Osteoblast (primary cell): ENCODE measurements around the gene EEF1A2. TPM values are rescaled to one million over a fixed set of nuclear protein-coding genes. Genes with fewer than 3 reads are reported as not detected.
A peak's percentile ranks its signal among the peaks of the same experiment; 100 is the strongest.

Source experiments
- DNase-seq: peaks from one replicate; pipeline ENCODE4 v3.0.0; 2011; ENCODE audit warnings: low spot score, mixed read lengths; ENCODE audit not compliant: insufficient read length; ENCODE audit errors: missing footprints
- H2AFZ ChIP-seq: 2 replicates; pipeline ENCODE4 v1.6.0; 2011; ENCODE audit warnings: mild to moderate bottlenecking, low read length
- H3K27ac ChIP-seq: 2 replicates; pipeline ENCODE4 v1.5.1; 2011; ENCODE audit warnings: mild to moderate bottlenecking, low read depth, low read length, moderate library complexity
- H3K27me3 ChIP-seq: 2 replicates; pipeline ENCODE4 v1.6.0; 2012; ENCODE audit warnings: mild to moderate bottlenecking, control low read depth, inconsistent platforms, low read length, moderate library complexity; ENCODE audit not compliant: insufficient read depth
- H3K36me3 ChIP-seq: 2 replicates; pipeline ENCODE4 v1.5.1; 2011; ENCODE audit warnings: mild to moderate bottlenecking, low read length, control low read depth, moderate library complexity; ENCODE audit not compliant: insufficient read depth
- H3K4me1 ChIP-seq: 2 replicates; pipeline ENCODE4 v1.5.1; 2011; ENCODE audit warnings: mild to moderate bottlenecking, low read length, control low read depth, moderate library complexity; ENCODE audit not compliant: insufficient read depth
- H3K4me2 ChIP-seq: 2 replicates; pipeline ENCODE4 v1.6.0; 2011; ENCODE audit warnings: mild to moderate bottlenecking, low read length; ENCODE audit not compliant: insufficient read depth
- H3K4me3 ChIP-seq: fragments of 200-600 bp; sonication (generic); 3 replicates; pipeline ENCODE4 v1.5.1; 2012; ENCODE audit warnings: mild to moderate bottlenecking, low read length, inconsistent platforms; ENCODE audit not compliant: insufficient read depth
- H3K79me2 ChIP-seq: 2 replicates; pipeline ENCODE4 v1.6.0; 2012; ENCODE audit warnings: mild to moderate bottlenecking, low read length, control low read depth, inconsistent platforms; ENCODE audit not compliant: insufficient read depth
- H3K9me3 ChIP-seq: 2 replicates; pipeline ENCODE4 v1.5.1; 2011; ENCODE audit warnings: low read depth, low read length, control low read depth
- H4K20me1 ChIP-seq: 2 replicates; pipeline ENCODE4 v1.6.0; 2012; ENCODE audit warnings: mild to moderate bottlenecking, low read length, control low read depth; ENCODE audit not compliant: insufficient read depth
- total RNA-seq: library from RNA; depleted of rRNA; stranded (reverse); fragments of >200 nt; gene quantifications from 2 replicates; pipeline ENCODE4 v1.2.3, GENCODE V29; 2012
- TF ChIP-seq, protein P1 (sequence below): IDR thresholded peaks from 2 replicates; pipeline ENCODE4 v1.5.1; 2011; ENCODE audit warnings: mild to moderate bottlenecking, low read depth, low read length, moderate library complexity; ENCODE audit errors: extremely low read depth

Gene EEF1A2
- total RNA-seq, 1 donor = not detected

DNA sequence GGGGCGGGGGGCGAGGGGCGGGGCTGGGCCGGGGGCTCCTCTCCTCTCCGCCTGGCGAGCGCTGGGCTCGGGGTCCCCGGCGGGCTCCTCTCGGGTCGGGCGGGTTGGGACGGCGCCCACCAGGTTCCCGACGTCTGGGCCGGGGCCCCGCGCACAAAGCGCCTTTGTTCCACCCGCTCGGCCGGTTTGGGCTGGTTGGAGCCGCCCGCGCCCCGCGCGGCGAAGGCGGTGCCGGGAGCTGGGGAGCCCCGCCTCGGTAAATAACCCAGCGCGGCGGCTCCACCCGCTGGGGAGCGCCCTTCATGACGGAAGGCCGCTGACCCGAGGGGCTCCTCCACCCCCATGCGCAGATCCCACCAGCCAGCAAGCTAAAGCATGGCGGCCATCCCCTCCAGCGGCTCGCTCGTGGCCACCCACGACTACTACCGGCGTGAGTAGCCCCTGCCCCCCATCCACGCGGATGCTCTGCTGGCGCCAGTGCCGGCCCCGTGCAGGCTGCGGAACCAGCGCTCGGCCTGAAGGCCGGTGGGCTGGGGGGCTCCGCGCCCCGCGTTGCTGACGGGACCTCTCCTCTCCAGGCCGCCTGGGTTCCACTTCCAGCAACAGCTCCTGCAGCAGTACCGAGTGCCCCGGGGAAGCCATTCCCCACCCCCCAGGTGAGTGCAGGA, 22.2 kb upstream of the EEF1A2 start:
- Histone ChIP-seq H2AFZ (no peak overlapping the region), H4K20me1 (peaks cover 33% of the 10 kb centered on the region), H3K27me3 (peaks cover 4% of the 10 kb centered on the region), H3K4me3 (peak overlapping the region; percentile 90), H3K36me3 (peaks cover 19% of the 10 kb centered on the region), H3K27ac (peak overlapping the region; percentile 71), H3K79me2 (peaks cover 14% of the 10 kb centered on the region), H3K4me2 (peak overlapping the region; percentile 95), H3K9me3 (no peaks in the 10 kb centered on the region), H3K4me1 (peaks cover 15% of the 10 kb centered on the region)
- DNase-seq = peak; percentile 97
- TF ChIP-seq, protein P1, sequence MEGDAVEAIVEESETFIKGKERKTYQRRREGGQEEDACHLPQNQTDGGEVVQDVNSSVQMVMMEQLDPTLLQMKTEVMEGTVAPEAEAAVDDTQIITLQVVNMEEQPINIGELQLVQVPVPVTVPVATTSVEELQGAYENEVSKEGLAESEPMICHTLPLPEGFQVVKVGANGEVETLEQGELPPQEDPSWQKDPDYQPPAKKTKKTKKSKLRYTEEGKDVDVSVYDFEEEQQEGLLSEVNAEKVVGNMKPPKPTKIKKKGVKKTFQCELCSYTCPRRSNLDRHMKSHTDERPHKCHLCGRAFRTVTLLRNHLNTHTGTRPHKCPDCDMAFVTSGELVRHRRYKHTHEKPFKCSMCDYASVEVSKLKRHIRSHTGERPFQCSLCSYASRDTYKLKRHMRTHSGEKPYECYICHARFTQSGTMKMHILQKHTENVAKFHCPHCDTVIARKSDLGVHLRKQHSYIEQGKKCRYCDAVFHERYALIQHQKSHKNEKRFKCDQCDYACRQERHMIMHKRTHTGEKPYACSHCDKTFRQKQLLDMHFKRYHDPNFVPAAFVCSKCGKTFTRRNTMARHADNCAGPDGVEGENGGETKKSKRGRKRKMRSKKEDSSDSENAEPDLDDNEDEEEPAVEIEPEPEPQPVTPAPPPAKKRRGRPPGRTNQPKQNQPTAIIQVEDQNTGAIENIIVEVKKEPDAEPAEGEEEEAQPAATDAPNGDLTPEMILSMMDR = no peak

DNA sequence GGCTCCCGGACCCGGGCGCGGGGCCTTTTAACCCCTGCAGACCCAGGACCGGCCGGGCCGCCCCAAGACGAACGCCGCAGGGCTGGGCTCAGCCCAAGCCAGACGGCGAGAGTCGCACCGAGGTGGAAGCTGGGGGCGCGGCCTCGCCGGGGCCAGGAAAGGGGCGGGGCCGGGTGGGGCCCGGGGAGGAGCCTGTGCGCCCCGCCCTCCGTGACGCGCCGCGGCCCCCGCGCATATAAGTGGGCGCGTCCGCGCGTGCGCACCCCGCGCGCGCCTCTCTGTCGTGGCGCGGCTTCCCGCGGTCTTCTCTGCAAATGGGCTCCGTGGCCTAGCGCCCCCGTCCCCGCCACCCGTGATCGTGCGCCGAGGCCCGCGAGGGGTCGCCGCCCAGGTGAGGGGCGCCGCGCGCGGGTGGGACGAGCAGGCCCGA, 21.6 kb upstream of the EEF1A2 start, which contains the start of gene PPDPF:
PPDPF (plus strand) TSS at position 262 of the 430 bp plus-strand sequence. CDS start 544 bp downstream, outside the sequence.
- Histone ChIP-seq H3K4me2 (peak within 1 kb of the TSS; percentile 95), H3K4me3 (peak within 1 kb of the TSS; percentile 90), H3K36me3 (peaks cover 19% of the 10 kb centered on the region), H2AFZ (peak within 1 kb of the TSS; percentile 71), H3K27me3 (peaks cover 4% of the 10 kb centered on the region), H4K20me1 (peaks cover 31% of the 10 kb centered on the region), H3K4me1 (peaks cover 15% of the 10 kb centered on the region), H3K9me3 (no peaks in the 10 kb centered on the region), H3K79me2 (peaks cover 14% of the 10 kb centered on the region), H3K27ac (peak within 1 kb of the TSS; percentile 71)
- peak; percentile 100 for DNase-seq
- TF ChIP-seq, protein P1 = no peak

DNA sequence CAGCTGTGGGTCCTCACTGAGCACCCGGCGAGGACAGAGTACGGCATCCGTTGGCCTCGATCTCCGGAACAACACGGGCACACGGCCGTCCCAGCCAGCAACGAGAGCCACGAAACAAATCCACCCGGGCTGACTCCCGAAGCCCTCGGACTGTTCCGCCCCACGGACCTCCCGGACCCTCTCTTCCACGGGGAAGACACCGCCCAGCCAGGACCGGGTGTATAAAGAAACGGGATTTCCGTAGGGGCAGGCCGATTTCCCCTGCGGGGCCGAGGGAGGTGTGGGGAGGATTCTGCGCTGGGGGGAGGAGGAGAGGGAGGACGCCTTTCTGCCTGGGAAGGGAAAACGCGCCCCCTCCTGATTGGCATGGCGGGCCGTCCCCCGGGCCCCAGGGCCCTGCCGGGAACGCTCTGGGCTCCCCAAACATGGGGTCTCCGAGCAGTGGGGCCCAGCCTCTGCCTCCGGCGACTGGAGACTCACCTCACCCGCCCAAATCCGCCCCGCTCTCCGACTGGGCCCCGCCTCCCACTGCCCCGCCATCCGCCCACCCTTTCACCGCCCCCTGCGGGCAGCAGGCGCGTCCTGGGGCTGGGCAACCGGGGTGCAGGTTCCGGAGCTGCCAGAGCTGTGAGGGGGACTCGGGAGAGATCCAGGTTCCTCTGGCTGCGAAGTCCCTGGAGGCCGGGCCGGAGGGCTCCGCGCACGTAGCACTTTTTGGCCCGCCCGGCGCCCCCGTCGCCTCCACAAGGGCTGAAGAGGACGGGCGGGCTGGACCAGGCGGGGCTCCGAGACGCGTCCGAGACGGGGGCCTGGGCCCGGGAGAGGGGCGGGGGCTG, 21.0 kb upstream of the EEF1A2 start:
- H4K20me1 ChIP-seq = peaks cover 28% of the 10 kb centered on the region
- H3K9me3 ChIP-seq = no peaks in the 10 kb centered on the region
- peaks cover 15% of the 10 kb centered on the region for H3K4me1 ChIP-seq
- peaks cover 4% of the 10 kb centered on the region for H3K27me3 ChIP-seq
- TF ChIP-seq, protein P1 = no peak
- DNase-seq = peak; percentile 90
- peak overlapping the region; percentile 90 for H3K4me3 ChIP-seq
- H3K4me2 ChIP-seq = peak overlapping the region; percentile 75
- peak overlapping the region; percentile 71 for H2AFZ ChIP-seq
- H3K79me2 ChIP-seq = peaks cover 14% of the 10 kb centered on the region
- H3K27ac ChIP-seq = no peak overlapping the region
- peaks cover 19% of the 10 kb centered on the region for H3K36me3 ChIP-seq
